ENCODE results near the gene SNX32.
A peak's percentile ranks its signal among the peaks of the same experiment; 100 is the strongest.

Gene SNX32

GRCh38 chr11:65811764-65812475 is 21.8 kb upstream of the SNX32 start:
- Histone ChIP-seq H3K27me3 (ENCODE audit: control insufficient read depth in 1 of 2, insufficient read depth in 2 of 2, low read length in 2 of 2) (peaks cover 15 to 17% of the 10 kb centered on the region in 2 donors), H3K4me3 (ENCODE audit: low read depth in 1 of 2, low read length in 2 of 2) (no peak overlapping the region), H3K27ac (ENCODE audit: low read depth, low read length) (no peak overlapping the region), H3K9me3 (ENCODE audit: control insufficient read depth in 1 of 2, low read length in 2 of 2) (no peaks in the 10 kb centered on the region), H3K36me3 (ENCODE audit: control insufficient read depth in 1 of 2, insufficient read depth in 2 of 2, low read length in 2 of 2) (no peaks in the 10 kb centered on the region), H3K4me1 (ENCODE audit: control insufficient read depth in 1 of 2, insufficient read depth in 2 of 2, low read length in 2 of 2) (peaks cover 4 to 13% of the 10 kb centered on the region in 2 donors), H3K9ac (ENCODE audit: low read depth in 1 of 2, low read length in 2 of 2) (no peak overlapping the region)

GRCh38 chr11:65814131-65814985 is 19.4 kb upstream of the SNX32 start:
- H3K9me3 ChIP-seq (ENCODE audit: control insufficient read depth in 1 of 2, low read length in 2 of 2) = no peaks in the 10 kb centered on the region
- no peaks in the 10 kb centered on the region for H3K36me3 ChIP-seq (ENCODE audit: control insufficient read depth in 1 of 2, insufficient read depth in 2 of 2, low read length in 2 of 2)
- H3K4me1 ChIP-seq (ENCODE audit: control insufficient read depth in 1 of 2, insufficient read depth in 2 of 2, low read length in 2 of 2) = peaks cover 8% of the 10 kb centered on the region in 2 donors
- peaks cover under 1 to 7% of the 10 kb centered on the region in 2 donors for H3K27me3 ChIP-seq (ENCODE audit: control insufficient read depth in 1 of 2, insufficient read depth in 2 of 2, low read length in 2 of 2)
- no peak overlapping the region for H3K4me3 ChIP-seq (ENCODE audit: low read depth in 1 of 2, low read length in 2 of 2)
- H3K27ac ChIP-seq (ENCODE audit: low read depth, low read length) = no peak overlapping the region
- no peak overlapping the region for H3K9ac ChIP-seq (ENCODE audit: low read depth in 1 of 2, low read length in 2 of 2)

GRCh38 chr11:65814986-65815565 is 18.7 kb upstream of the SNX32 start:
- H3K4me1 ChIP-seq (ENCODE audit: control insufficient read depth in 1 of 2, insufficient read depth in 2 of 2, low read length in 2 of 2) = peaks cover 8 to 12% of the 10 kb centered on the region in 2 donors
- no peak overlapping the region for H3K27ac ChIP-seq (ENCODE audit: low read depth, low read length)
- H3K27me3 ChIP-seq (ENCODE audit: control insufficient read depth in 1 of 2, insufficient read depth in 2 of 2, low read length in 2 of 2) = peaks cover 0 to 7% of the 10 kb centered on the region in 2 donors
- no peaks in the 10 kb centered on the region for H3K9me3 ChIP-seq (ENCODE audit: control insufficient read depth in 1 of 2, low read length in 2 of 2)
- H3K4me3 ChIP-seq (ENCODE audit: low read depth in 1 of 2, low read length in 2 of 2) = no peak overlapping the region
- no peak overlapping the region for H3K9ac ChIP-seq (ENCODE audit: low read depth in 1 of 2, low read length in 2 of 2)
- no peaks in the 10 kb centered on the region for H3K36me3 ChIP-seq (ENCODE audit: control insufficient read depth in 1 of 2, insufficient read depth in 2 of 2, low read length in 2 of 2)

- peaks cover 20 to 21% of the 10 kb centered on the region in 2 donors for H3K4me1 ChIP-seq (ENCODE audit: control insufficient read depth in 1 of 2, insufficient read depth in 2 of 2, low read length in 2 of 2)
- H3K9me3 ChIP-seq (ENCODE audit: control insufficient read depth in 1 of 2, low read length in 2 of 2) = no peaks in the 10 kb centered on the region
- H3K27ac ChIP-seq (ENCODE audit: low read depth, low read length) = no peak overlapping the region
- peaks cover 0 to 2% of the 10 kb centered on the region in 2 donors for H3K27me3 ChIP-seq (ENCODE audit: control insufficient read depth in 1 of 2, insufficient read depth in 2 of 2, low read length in 2 of 2)
- H3K9ac ChIP-seq (ENCODE audit: low read depth in 1 of 2, low read length in 2 of 2) = no peak overlapping the region
- H3K36me3 ChIP-seq (ENCODE audit: control insufficient read depth in 1 of 2, insufficient read depth in 2 of 2, low read length in 2 of 2) = no peaks in the 10 kb centered on the region
- H3K4me3 ChIP-seq (ENCODE audit: low read depth in 1 of 2, low read length in 2 of 2) = peak overlapping the region in 1 of 2 donors; percentile 9
Observed at GRCh38 chr11:65816696-65817095, 17.1 kb upstream of the SNX32 start.

- peak overlapping the region; percentile 62 to 84 for H3K4me3 ChIP-seq (ENCODE audit: low read depth in 1 of 2, low read length in 2 of 2)
- H3K9me3 ChIP-seq (ENCODE audit: control insufficient read depth in 1 of 2, low read length in 2 of 2) = no peaks in the 10 kb centered on the region
- H3K4me1 ChIP-seq (ENCODE audit: control insufficient read depth in 1 of 2, insufficient read depth in 2 of 2, low read length in 2 of 2) = peaks cover 21 to 25% of the 10 kb centered on the region in 2 donors
- peak overlapping the region; percentile 73 for H3K27ac ChIP-seq (ENCODE audit: low read depth, low read length)
- peaks cover 0 to under 1% of the 10 kb centered on the region in 2 donors for H3K27me3 ChIP-seq (ENCODE audit: control insufficient read depth in 1 of 2, insufficient read depth in 2 of 2, low read length in 2 of 2)
- no peaks in the 10 kb centered on the region for H3K36me3 ChIP-seq (ENCODE audit: control insufficient read depth in 1 of 2, insufficient read depth in 2 of 2, low read length in 2 of 2)
- H3K9ac ChIP-seq (ENCODE audit: low read depth in 1 of 2, low read length in 2 of 2) = peak overlapping the region; percentile 18 to 64
Observed at GRCh38 chr11:65817312-65817834, 16.4 kb upstream of the SNX32 start.

- Histone ChIP-seq H3K36me3 (ENCODE audit: control insufficient read depth in 1 of 2, insufficient read depth in 2 of 2, low read length in 2 of 2) (no peaks in the 10 kb centered on the region), H3K27ac (ENCODE audit: low read depth, low read length) (peak overlapping the region; percentile 73), H3K4me1 (ENCODE audit: control insufficient read depth in 1 of 2, insufficient read depth in 2 of 2, low read length in 2 of 2) (peaks cover 23 to 31% of the 10 kb centered on the region in 2 donors), H3K9ac (ENCODE audit: low read depth in 1 of 2, low read length in 2 of 2) (peak overlapping the region; percentile 18 to 64), H3K9me3 (ENCODE audit: control insufficient read depth in 1 of 2, low read length in 2 of 2) (no peaks in the 10 kb centered on the region), H3K27me3 (ENCODE audit: control insufficient read depth in 1 of 2, insufficient read depth in 2 of 2, low read length in 2 of 2) (no peaks in the 10 kb centered on the region), H3K4me3 (ENCODE audit: low read depth in 1 of 2, low read length in 2 of 2) (peak overlapping the region; percentile 62 to 84)
Observed at GRCh38 chr11:65817835-65818680, 15.7 kb upstream of the SNX32 start.

GRCh38 chr11:65821107-65821506 is 12.7 kb upstream of the SNX32 start:
- Histone ChIP-seq H3K9ac (ENCODE audit: low read depth in 1 of 2, low read length in 2 of 2) (peak overlapping the region in 1 of 2 donors; percentile 21), H3K4me3 (ENCODE audit: low read depth in 1 of 2, low read length in 2 of 2) (peak overlapping the region; percentile 19 to 33), H3K27ac (ENCODE audit: low read depth, low read length) (peak overlapping the region; percentile 81), H3K36me3 (ENCODE audit: control insufficient read depth in 1 of 2, insufficient read depth in 2 of 2, low read length in 2 of 2) (no peaks in the 10 kb centered on the region), H3K27me3 (ENCODE audit: control insufficient read depth in 1 of 2, insufficient read depth in 2 of 2, low read length in 2 of 2) (no peaks in the 10 kb centered on the region), H3K9me3 (ENCODE audit: control insufficient read depth in 1 of 2, low read length in 2 of 2) (no peaks in the 10 kb centered on the region), H3K4me1 (ENCODE audit: control insufficient read depth in 1 of 2, insufficient read depth in 2 of 2, low read length in 2 of 2) (peaks cover 30 to 48% of the 10 kb centered on the region in 2 donors)

GRCh38 chr11:65822776-65823528 is 10.8 kb upstream of the SNX32 start:
- H3K27me3 ChIP-seq (ENCODE audit: control insufficient read depth in 1 of 2, insufficient read depth in 2 of 2, low read length in 2 of 2) = no peaks in the 10 kb centered on the region
- peak overlapping the region; percentile 52 for H3K27ac ChIP-seq (ENCODE audit: low read depth, low read length)
- H3K4me1 ChIP-seq (ENCODE audit: control insufficient read depth in 1 of 2, insufficient read depth in 2 of 2, low read length in 2 of 2) = peaks cover 26 to 40% of the 10 kb centered on the region in 2 donors
- peak overlapping the region; percentile 22 to 63 for H3K9ac ChIP-seq (ENCODE audit: low read depth in 1 of 2, low read length in 2 of 2)
- no peaks in the 10 kb centered on the region for H3K9me3 ChIP-seq (ENCODE audit: control insufficient read depth in 1 of 2, low read length in 2 of 2)
- no peaks in the 10 kb centered on the region for H3K36me3 ChIP-seq (ENCODE audit: control insufficient read depth in 1 of 2, insufficient read depth in 2 of 2, low read length in 2 of 2)
- H3K4me3 ChIP-seq (ENCODE audit: low read depth in 1 of 2, low read length in 2 of 2) = peak overlapping the region in 1 of 2 donors; percentile 51

Measured in duodenal mucosa (tissue), 2 donors.